Endothelial cell of umbilical vein (primary cell): Measurements from ENCODE around the gene TMEM222. TPM values are rescaled to one million over a fixed set of nuclear protein-coding genes. Genes with fewer than 3 reads are reported as not detected.

Experiments
- BruUV-seq: library from RNA; stranded (reverse); fragments of 400-500 nt; replicated peaks from 2 replicates; lab custom pipeline; 2021; lab: Mats Ljungman, UMichigan
- CTCF ChIA-PET: fragments of 300-600, 350-600 bp; sonication (Branson Sonifier 250); formaldehyde crosslinking; loops from one replicate; lab custom pipeline; 2021; ENCODE audit warnings: antibody characterized with exemption, inconsistent platforms; lab: Charles Lee
- POLR2A ChIA-PET: fragments of 300-600, 350-600 bp; sonication (Branson Sonifier 250); formaldehyde crosslinking; loops from one replicate; lab custom pipeline; 2021; ENCODE audit warnings: antibody characterized with exemption, inconsistent platforms; lab: Charles Lee
- DNase-seq: peaks from one replicate; pipeline ENCODE4 v3.0.0-alpha.2; 2011; ENCODE audit warnings: low read depth, low spot score
- FAIRE-seq: peaks from 2 replicates; lab custom pipeline; 2011; peaks lifted over from hg19 to GRCh38; lab: Jason Lieb, UNC
- H2AFZ ChIP-seq: 2 replicates; pipeline ENCODE4 v1.6.0; 2012; ENCODE audit warnings: low read depth, low read length, control low read depth, inconsistent platforms
- H3K27ac ChIP-seq: 2 replicates; pipeline ENCODE4 v1.5.1; 2011; ENCODE audit warnings: low read depth, mild to moderate bottlenecking, control low read depth, low read length, moderate library complexity; ENCODE audit not compliant: insufficient read depth
- H3K27me3 ChIP-seq, 2 experiments: 2 replicates each; pipeline versions ENCODE4 v1.6.0 to v1.6.1; 2011; ENCODE audit warnings: low read length in 2 of 2, mixed read lengths in 1 of 2; ENCODE audit not compliant: control insufficient read depth in 2 of 2, insufficient read depth in 2 of 2
- H3K36me3 ChIP-seq, 2 experiments: 2 replicates in 1 of 2; 3 replicates in 1 of 2; pipeline ENCODE4 v1.5.1; 2011; ENCODE audit warnings: low read length in 2 of 2, mild to moderate bottlenecking in 1 of 2, moderate library complexity in 1 of 2; ENCODE audit not compliant: control insufficient read depth in 2 of 2, insufficient read depth in 2 of 2; ENCODE audit errors: extremely low read depth in 1 of 2
- H3K4me1 ChIP-seq: 3 replicates; pipeline ENCODE4 v1.5.1; 2011; ENCODE audit warnings: mild to moderate bottlenecking, low read length; ENCODE audit not compliant: control insufficient read depth, insufficient read depth; ENCODE audit errors: extremely low read depth
- H3K4me2 ChIP-seq: 2 replicates; pipeline ENCODE4 v1.6.1; 2011; ENCODE audit warnings: low read length, control low read depth, mixed read lengths; ENCODE audit not compliant: insufficient read depth
- H3K4me3 ChIP-seq, 3 experiments: fragments of 200-600 bp in 1 of 3; sonication (generic), shearing (Covaris generic) in 1 of 3; replicated peaks in 1 of 3; 2 replicates each; pipeline ENCODE4 v1.5.1; 2011 to 2016; ENCODE audit warnings: control low read depth in 3 of 3, low read length in 3 of 3, mild to moderate bottlenecking in 2 of 3, inconsistent platforms in 1 of 3, low read depth in 1 of 3, moderate library complexity in 1 of 3; ENCODE audit not compliant: insufficient read depth in 1 of 3
- H3K79me2 ChIP-seq: 2 replicates; pipeline ENCODE4 v1.6.0; 2012; ENCODE audit warnings: low read length, inconsistent platforms; ENCODE audit not compliant: control insufficient read depth, insufficient read depth
- H3K9ac ChIP-seq: replicated peaks from 2 replicates; pipeline ENCODE3; 2011; ENCODE audit warnings: low read length, control low read depth; ENCODE audit not compliant: insufficient read depth; ENCODE audit errors: extremely low read depth
- H3K9me1 ChIP-seq: replicated peaks from 3 replicates; pipeline ENCODE4 v1.6.0; 2011; ENCODE audit warnings: mild to moderate bottlenecking, low read length; ENCODE audit not compliant: control insufficient read depth, insufficient read depth; ENCODE audit errors: extremely low read depth
- H3K9me3 ChIP-seq: replicated peaks from 2 replicates; pipeline ENCODE4 v1.5.1; 2012; ENCODE audit warnings: low read length, inconsistent platforms; ENCODE audit not compliant: control insufficient read depth, insufficient read depth
- H4K20me1 ChIP-seq: replicated peaks from 2 replicates; pipeline ENCODE3; 2011; ENCODE audit warnings: mild to moderate bottlenecking, low read length; ENCODE audit not compliant: control insufficient read depth, insufficient read depth; ENCODE audit errors: extremely low read depth
- CTCF ChIP-seq, 2 donors: IDR thresholded peaks; 1 replicate in 1 of 2; 2 replicates in 1 of 2; pipeline ENCODE4 v1.5.1; 2011; ENCODE audit warnings: low read length in 2 of 2, mild to moderate bottlenecking in 2 of 2, moderate library complexity in 2 of 2, control low read depth in 1 of 2, inconsistent platforms in 1 of 2, low read depth in 1 of 2; ENCODE audit not compliant: insufficient read depth in 1 of 2; ENCODE audit errors: extremely low read depth in 1 of 2
- EZH2 ChIP-seq: IDR thresholded peaks from 2 replicates; pipeline ENCODE4 v1.6.1; 2012; ENCODE audit warnings: borderline replicate concordance, low read depth, mild to moderate bottlenecking, moderate library complexity, low read length, inconsistent platforms; ENCODE audit not compliant: severe bottlenecking
- FOS ChIP-seq: IDR thresholded peaks from 2 replicates; pipeline ENCODE4 v1.6.1; 2011; ENCODE audit warnings: mild to moderate bottlenecking, low read length, moderate library complexity, borderline replicate concordance; ENCODE audit not compliant: insufficient read depth
- GATA2 ChIP-seq: IDR thresholded peaks from 2 replicates; pipeline ENCODE4 v1.7.0; 2011; ENCODE audit warnings: low read depth, mild to moderate bottlenecking, moderate library complexity, mixed read lengths, low read length; ENCODE audit not compliant: insufficient read length, insufficient read depth
- JUN ChIP-seq: IDR thresholded peaks from 2 replicates; pipeline ENCODE4 v1.6.1; 2011; ENCODE audit warnings: borderline replicate concordance, low read depth; ENCODE audit not compliant: insufficient read length, insufficient read depth
- MAX ChIP-seq: IDR thresholded peaks from 2 replicates; pipeline ENCODE4 v1.6.1; 2011; ENCODE audit not compliant: insufficient read depth, insufficient read length
- MYC ChIP-seq: IDR thresholded peaks from one replicate; pipeline ENCODE4 v1.6.1; 2011; ENCODE audit warnings: mild to moderate bottlenecking, low read depth, low read length
- POLR2A ChIP-seq: IDR thresholded peaks from 2 replicates; pipeline ENCODE4 v1.6.1; 2012; ENCODE audit warnings: low read depth, mild to moderate bottlenecking, control low read depth, low read length
- POLR2AphosphoS5 ChIP-seq: IDR thresholded peaks from 2 replicates; pipeline ENCODE4 v1.6.1; 2012; ENCODE audit warnings: low read depth, mild to moderate bottlenecking, control low read depth, low read length, moderate library complexity; ENCODE audit not compliant: insufficient read depth
- dilution Hi-C: fragments of 300-500 bp; cut with MboI; formaldehyde crosslinking; loops from one replicate; pipeline ENCODE4 v1.15.0; 2019; ENCODE audit warnings: low sequenced_read_pairs; ENCODE audit not compliant: extremely low pct_ligation_motif_present
- intact Hi-C: fragments of 100-400 bp; cut with micrococcal nuclease; formaldehyde crosslinking; loops from one replicate; pipeline ENCODE4 v1.10.0; 2022
- polyA plus RNA-seq, 4 experiments: library from polyadenylated mRNA; depleted of rRNA in 3 of 4; stranded (reverse) in 3 of 4; unstranded in 1 of 4; fragments of >200 nt; gene quantifications; 2 replicates each; pipeline versions ENCODE4 v1.2.1 to v1.2.3, GENCODE V29; 2011 to 2012; ENCODE audit warnings: missing spikeins in 1 of 4
- total RNA-seq: library from RNA; stranded (reverse); gene quantifications from 2 replicates; pipeline ENCODE4 v1.2.3, GENCODE V29; 2021

Gene TMEM222
- total and polyA plus RNA-seq, 2 donors (not counting 3 experiments of a cell fraction or from before 2014, with no cell fraction given): 45.8 to 76.1 TPM

GRCh38 chr1:27345272-27345671 is 23.3 kb downstream of the TMEM222 start:
- Histone ChIP-seq H3K79me2 (no peaks in the 10 kb centered on the region), H3K36me3 (no peaks in the 10 kb centered on the region), H3K27me3 (peaks cover 0 to 2% of the 10 kb centered on the region in 2 experiments), H3K27ac (no peak overlapping the region), H3K4me3 (no peak overlapping the region), H4K20me1 (no peaks in the 10 kb centered on the region), H3K9me1 (no peaks in the 10 kb centered on the region), H2AFZ (no peak overlapping the region), H3K9me3 (no peaks in the 10 kb centered on the region), H3K9ac (no peak overlapping the region), H3K4me1 (peaks cover 7% of the 10 kb centered on the region), H3K4me2 (no peak overlapping the region)
- CTCF ChIA-PET: interaction anchor here (0.9 to 3.0 kb wide), 5 partner anchors 12 to 50 kb away, joined by 3 to 22 read pairs (median 5); no protein-coding TSS in a partner anchor
- dilution Hi-C loops (no loop called here), intact Hi-C loops (no loop called here)
- TF ChIP-seq MAX: no peak
- DNase-seq: no peak
- FAIRE-seq: no peak
- POLR2A ChIA-PET: interaction anchor here (0.6 to 0.7 kb wide), 2 partner anchors 20 to 23 kb away, joined by 3 to 6 read pairs; no protein-coding TSS in a partner anchor
- no TSS peak for BruUV-seq

- ChIA-PET POLR2A (no interaction called here), CTCF (interaction anchor here (1.5 to 3.0 kb wide), 4 partner anchors 11 to 41 kb away, joined by 4 to 22 read pairs (median 8); no protein-coding TSS in a partner anchor)
- Histone ChIP-seq H3K9me1 (no peaks in the 10 kb centered on the region), H3K4me2 (no peak overlapping the region), H3K27ac (no peak overlapping the region), H2AFZ (no peak overlapping the region), H3K27me3 (peaks cover 2 to 5% of the 10 kb centered on the region in 2 experiments), H3K4me3 (no peak overlapping the region), H3K79me2 (no peaks in the 10 kb centered on the region), H4K20me1 (no peaks in the 10 kb centered on the region), H3K36me3 (no peaks in the 10 kb centered on the region), H3K9ac (no peak overlapping the region), H3K4me1 (peaks cover 7% of the 10 kb centered on the region), H3K9me3 (no peaks in the 10 kb centered on the region)
- no TSS peak for BruUV-seq
- dilution Hi-C loops: no loop called here
- DNase-seq (no peak), FAIRE-seq (no peak)
- intact Hi-C loops: no loop called here
- TF ChIP-seq POLR2AphosphoS5 (no peak), CTCF (IDR thresholded peaks at IDR 0.05; ENCODE audit: extremely low read depth in 1 of 2, insufficient read depth in 1 of 2, low read depth in 1 of 2, low read length in 2 of 2) (no peak), MAX (no peak), JUN (no peak), FOS (no peak), EZH2 (no peak), MYC (no peak), POLR2A (no peak), GATA2 (no peak)
These were observed 24.4 kb downstream of the TMEM222 start for GRCh38 chr1:27346357-27346756.
